Kidney epithelial cell (primary cell): ENCODE measurements around the gene ISM1. TPM values are rescaled to one million over a fixed set of nuclear protein-coding genes. Genes with fewer than 3 reads are reported as not detected.

Experiments used
- DNase-seq: peaks from one replicate; pipeline ENCODE4 v3.0.0-alpha.2; 2010; ENCODE audit warnings: low read depth
- H3K27me3 ChIP-seq: 2 replicates; pipeline ENCODE4 v1.6.0; 2011; ENCODE audit warnings: low read length; ENCODE audit not compliant: control insufficient read depth, insufficient read depth
- H3K36me3 ChIP-seq: 2 replicates; pipeline ENCODE4 v1.5.1; 2011; ENCODE audit warnings: low read length; ENCODE audit not compliant: control insufficient read depth, insufficient read depth
- H3K4me3 ChIP-seq: 2 replicates; pipeline ENCODE4 v1.5.1; 2011; ENCODE audit warnings: low read depth, mild to moderate bottlenecking, control low read depth, low read length
- CTCF ChIP-seq: IDR thresholded peaks from 2 replicates; pipeline ENCODE4 v1.5.1; 2011; ENCODE audit warnings: mild to moderate bottlenecking, moderate library complexity, low read length, control low read depth, inconsistent platforms; ENCODE audit not compliant: insufficient read depth, poor library complexity, severe bottlenecking
- total RNA-seq: library from RNA; depleted of rRNA; stranded (reverse); fragments of >200 nt; gene quantifications from 2 replicates; pipeline ENCODE4 v1.2.3, GENCODE V29; 2015

Gene ISM1
- total RNA-seq, 1 donor from 2014 or later, result not detected

DNA sequence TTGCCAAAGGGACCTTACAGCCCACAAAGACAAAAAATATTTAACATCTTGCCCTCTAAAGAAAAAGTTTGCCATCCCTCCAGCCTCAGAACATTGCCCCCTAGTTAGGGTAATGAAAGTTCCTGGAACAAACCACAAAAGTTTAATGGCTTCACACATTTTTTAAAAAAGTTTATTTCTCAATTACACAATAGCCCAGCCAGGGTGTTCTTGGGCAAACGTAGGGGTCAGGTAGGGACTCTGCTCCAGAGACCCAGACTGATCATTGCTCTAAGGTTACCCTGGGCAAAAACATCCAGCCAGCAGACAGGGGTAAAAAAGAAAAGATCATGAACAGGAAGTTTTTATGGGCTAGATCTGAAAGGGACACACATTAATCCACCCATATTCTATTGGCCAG lies 4.5 kb upstream of the ISM1 start:
- H3K4me3 ChIP-seq, result no peak overlapping the region
- no peak for DNase-seq
- peaks cover 19% of the 10 kb centered on the region for H3K27me3 ChIP-seq
- TF ChIP-seq CTCF, result no peak
- no peaks in the 10 kb centered on the region for H3K36me3 ChIP-seq

DNA sequence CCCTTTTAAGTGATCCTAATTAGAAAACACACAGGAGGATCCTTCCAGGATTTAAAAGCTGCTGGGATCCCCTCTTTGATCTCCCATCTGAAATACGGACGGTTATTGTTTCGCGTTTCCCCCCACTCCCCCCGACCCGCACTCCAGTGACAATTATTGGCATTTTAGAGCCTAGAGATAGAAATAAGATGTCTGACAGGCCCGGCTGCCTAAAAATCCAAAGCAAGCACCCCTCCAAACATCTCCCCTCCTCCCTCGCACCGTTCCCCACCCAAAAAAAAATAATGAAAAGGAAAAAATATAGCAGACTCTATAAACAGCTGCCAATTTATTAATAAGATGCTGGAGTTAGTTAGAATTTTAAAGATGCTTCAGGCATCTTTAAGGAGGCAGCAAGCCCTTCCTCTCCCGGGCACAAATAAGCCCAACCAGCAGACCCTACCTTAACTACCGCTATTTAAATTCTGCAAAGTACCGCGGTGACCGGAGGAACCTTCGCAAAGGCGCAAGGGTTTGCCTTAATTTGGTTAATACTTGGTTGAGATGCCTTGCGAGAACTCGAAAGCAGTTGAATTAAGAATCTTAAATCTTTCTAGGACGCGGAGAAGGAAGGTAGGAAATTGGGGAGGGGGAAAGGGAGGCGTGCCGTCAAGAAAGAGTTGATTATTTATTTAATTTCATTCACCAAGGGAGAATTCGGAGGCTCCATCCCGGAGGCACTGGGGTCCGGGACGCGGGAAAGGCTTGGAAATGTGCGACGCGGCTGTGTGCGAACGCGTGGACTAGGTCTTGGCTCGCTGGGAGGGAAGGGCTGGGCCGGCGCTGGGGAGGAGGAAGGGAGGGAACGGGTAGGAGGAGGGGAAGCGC lies 1.5 kb upstream of the ISM1 start:
- TF ChIP-seq CTCF, result no peak
- Histone ChIP-seq H3K4me3 (peak overlapping the region; percentile 45), H3K27me3 (peaks cover 21% of the 10 kb centered on the region)

DNA sequence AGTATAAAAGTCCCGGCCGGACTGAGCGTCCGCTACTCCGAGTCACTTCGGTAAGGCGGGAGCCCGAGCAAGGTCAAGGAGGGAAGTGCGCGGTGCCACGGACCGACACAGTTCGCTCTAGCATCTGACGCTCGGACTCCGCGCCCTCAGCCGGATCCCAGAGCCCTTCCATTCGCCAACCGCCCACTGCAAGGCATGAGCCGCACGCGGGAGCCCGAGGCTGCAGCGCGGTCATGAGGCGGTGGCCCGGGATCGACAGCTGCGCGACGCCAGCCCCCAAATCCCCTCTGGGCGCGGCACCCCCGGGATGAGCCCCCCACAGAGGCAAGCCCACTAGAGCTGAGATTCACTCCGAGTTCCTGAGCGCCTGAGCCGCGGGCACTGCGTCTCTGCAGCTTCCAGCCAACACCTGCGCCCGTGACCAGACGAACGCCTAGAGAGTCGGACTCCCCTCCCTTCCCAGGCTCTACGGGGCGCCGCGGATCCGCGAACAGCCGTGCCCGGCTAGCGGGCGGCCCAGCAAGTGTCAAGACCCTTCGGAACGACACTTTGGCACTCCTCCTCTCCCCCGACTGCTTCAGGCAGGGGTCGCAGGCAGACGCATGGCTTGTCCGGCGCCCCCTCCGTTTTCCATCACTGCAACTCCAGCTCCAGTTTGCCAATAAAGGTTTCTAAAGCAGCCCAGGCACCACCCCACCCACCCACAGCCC lies 725 bp upstream of the ISM1 start:
- H3K4me3 ChIP-seq, result peak overlapping the region; percentile 45
- TF ChIP-seq CTCF, result no peak
- H3K36me3 ChIP-seq, result no peaks in the 10 kb centered on the region
- DNase-seq, result no peak
- H3K27me3 ChIP-seq, result peaks cover 21% of the 10 kb centered on the region

More for the DNA sequence above, 1.5 kb upstream of the ISM1 start:
- H3K36me3 ChIP-seq, result no peaks in the 10 kb centered on the region
- DNase-seq, result no peak

DNA sequence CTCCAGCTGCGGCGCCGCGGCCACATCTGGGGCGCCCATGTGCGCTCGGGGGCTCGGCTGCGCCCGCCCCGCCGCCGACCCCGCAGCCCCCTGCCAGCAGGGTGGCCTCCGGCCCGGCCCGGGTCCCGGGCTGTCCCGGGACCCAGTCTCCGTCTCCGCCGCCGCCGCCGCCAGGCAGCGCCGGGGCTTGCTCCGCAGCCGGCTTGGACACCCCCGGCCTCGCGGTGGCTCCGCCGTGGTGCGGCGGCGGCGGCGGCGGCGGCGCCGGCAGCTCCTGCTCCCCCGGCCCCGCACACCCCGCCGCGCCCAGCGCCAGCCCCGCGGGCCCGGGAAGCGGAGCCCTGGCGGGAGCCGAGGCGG lies 219 bp downstream of the ISM1 start:
- no peak for TF ChIP-seq CTCF
- Histone ChIP-seq H3K36me3 (no peaks in the 10 kb centered on the region), H3K4me3 (peak overlapping the region; percentile 45), H3K27me3 (peaks cover 21% of the 10 kb centered on the region)
- DNase-seq, result no peak

DNA sequence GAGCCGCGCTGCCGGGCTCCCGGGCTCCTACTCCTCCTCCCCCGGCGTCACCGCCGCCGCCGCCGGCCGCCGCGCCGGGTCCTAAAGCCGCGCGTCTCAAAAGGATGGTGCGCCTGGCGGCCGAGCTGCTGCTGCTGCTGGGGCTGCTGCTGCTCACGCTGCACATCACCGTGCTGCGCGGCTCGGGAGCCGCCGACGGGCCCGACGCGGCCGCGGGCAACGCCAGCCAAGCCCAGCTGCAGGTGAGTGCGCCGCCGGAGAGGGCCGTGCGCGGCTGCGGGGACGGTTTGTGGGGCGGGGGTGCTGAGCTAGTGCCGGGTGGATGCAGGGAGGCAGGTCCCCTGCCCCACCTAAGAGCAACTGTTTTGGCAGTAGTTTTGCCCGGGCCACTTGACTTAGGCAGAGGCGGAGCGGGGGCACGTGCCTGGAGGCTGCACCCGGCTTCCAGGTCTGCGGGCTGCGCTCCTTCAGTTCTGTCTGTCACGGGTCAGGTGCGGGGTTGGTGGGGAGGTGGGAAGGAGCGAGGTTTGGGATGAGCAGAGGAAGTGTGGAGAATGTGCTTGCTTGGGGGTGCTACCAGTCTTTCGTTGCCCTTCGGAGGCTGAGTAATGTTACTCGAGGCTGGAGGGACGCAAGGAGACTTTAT lies 722 bp downstream of the ISM1 start:
- DNase-seq, result no peak
- no peak for TF ChIP-seq CTCF
- Histone ChIP-seq H3K4me3 (peak overlapping the region; percentile 33), H3K36me3 (no peaks in the 10 kb centered on the region), H3K27me3 (peaks cover 21% of the 10 kb centered on the region)
